ENCODE data around the gene PPIL4. TPM values are rescaled to one million over a fixed set of nuclear protein-coding genes. Genes with fewer than 3 reads are reported as not detected.
"Not testable (repeated sequence)": the region's sequence is repeated elsewhere in the genome, so short reads cannot be mapped to it uniquely, and the experiment has no call there.

The PPIL4 gene
- total RNA-seq, 2 experiments from 2014 or later = 21.5 to 23.6 TPM

DNA sequence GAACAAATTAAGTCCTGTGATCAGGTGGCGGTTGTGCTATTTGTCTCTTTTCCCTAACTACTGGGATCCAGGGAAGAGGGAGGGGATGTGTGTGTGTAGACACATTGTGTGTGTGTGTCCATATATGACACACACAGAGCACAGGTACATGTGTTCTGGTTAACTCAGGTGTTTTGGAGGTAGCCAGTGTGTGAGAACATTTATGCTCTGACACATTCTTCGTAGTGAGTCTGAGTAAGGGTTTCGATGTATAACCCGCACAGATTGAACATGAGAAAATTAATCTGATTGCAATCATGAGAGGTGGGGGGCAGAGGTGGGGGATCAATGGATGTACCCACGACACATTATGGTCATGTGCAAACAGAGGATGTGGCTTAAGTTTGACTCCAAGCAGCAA is 73.6 kb downstream of the PPIL4 start:
- Mint-ChIP-seq H3K27me3 (no peaks in the 10 kb centered on the region), H3K36me3 (peaks cover 83% of the 10 kb centered on the region), H3K4me1 (ENCODE audit: low read depth) (peaks cover 83% of the 10 kb centered on the region), H3K4me3 (peak overlapping the region; percentile 48), H3K9me3 (no peaks in the 10 kb centered on the region), H3K27ac (peak overlapping the region; percentile 67)
- DNase-seq = no peak
- POLR2A ChIA-PET = no interaction called here
- intact Hi-C loops (cut with micrococcal nuclease) = no loop called here
- CTCF ChIA-PET = interaction anchor here (0.7 to 3.3 kb wide), 2 partner anchors 21 to 45 kb away, joined by 3 to 35 read pairs; no protein-coding TSS in a partner anchor

- H3K36me3 Mint-ChIP-seq = peaks cover 82% of the 10 kb centered on the region
- H3K27ac Mint-ChIP-seq = peak overlapping the region; percentile 67
- DNase-seq = no peak
- ChIA-PET CTCF (interaction anchor here (0.7 kb wide), 1 partner anchor 21 kb away, joined by 3 read pairs; no protein-coding TSS in a partner anchor), POLR2A (no interaction called here)
- intact Hi-C loops (cut with micrococcal nuclease) = no loop called here
- no peaks in the 10 kb centered on the region for H3K27me3 Mint-ChIP-seq
- H3K9me3 Mint-ChIP-seq = no peaks in the 10 kb centered on the region
- no peak overlapping the region for H3K4me3 Mint-ChIP-seq
- H3K4me1 Mint-ChIP-seq (ENCODE audit: low read depth) = peaks cover 82% of the 10 kb centered on the region
These were observed 74.0 kb downstream of the PPIL4 start for GRCh38 chr6:149471801-149472200.

- Mint-ChIP-seq H3K4me1 (ENCODE audit: low read depth) (peaks cover 81% of the 10 kb centered on the region), H3K27ac (no peak overlapping the region), H3K36me3 (peaks cover 80% of the 10 kb centered on the region), H3K4me3 (no peak overlapping the region), H3K27me3 (no peaks in the 10 kb centered on the region), H3K9me3 (no peaks in the 10 kb centered on the region)
- intact Hi-C loops (cut with micrococcal nuclease) = no loop called here
- ChIA-PET CTCF (no interaction called here), POLR2A (no interaction called here)
- DNase-seq = no peak
These were observed 74.9 kb downstream of the PPIL4 start for GRCh38 chr6:149470948-149471347.

DNA sequence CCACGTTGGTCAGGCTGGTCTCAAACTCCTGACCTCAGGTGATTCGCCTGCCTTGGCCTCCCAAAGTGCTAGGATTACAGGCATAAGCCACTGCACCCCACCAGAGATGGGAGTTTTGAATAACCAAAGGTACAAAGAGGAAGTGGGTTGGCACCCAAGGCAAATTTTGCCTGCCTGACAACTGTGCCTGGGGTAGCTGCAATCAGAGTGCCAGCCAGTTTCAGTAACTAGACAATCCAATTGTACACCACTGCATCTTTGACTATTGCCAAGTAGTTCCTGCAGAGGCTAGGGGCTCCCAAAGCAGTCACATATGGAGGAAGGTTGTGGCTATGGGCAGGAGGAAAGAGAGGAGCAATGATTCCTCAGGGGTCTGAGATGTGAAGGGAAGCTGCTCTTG is 77.7 kb downstream of the PPIL4 start:
- peaks cover 81% of the 10 kb centered on the region for H3K4me1 Mint-ChIP-seq (ENCODE audit: low read depth)
- peaks cover 83% of the 10 kb centered on the region for H3K36me3 Mint-ChIP-seq
- H3K27ac Mint-ChIP-seq = peak overlapping the region; percentile 74
- POLR2A ChIA-PET = no interaction called here
- intact Hi-C loops (cut with micrococcal nuclease) = loop anchor here (10.0 kb wide), 1 partner anchor 47 kb away; no protein-coding TSS in a partner anchor
- CTCF ChIA-PET = interaction anchor here (1.0 to 2.7 kb wide), 2 partner anchors 37 to 49 kb away, joined by 3 to 12 read pairs; no protein-coding TSS in a partner anchor
- H3K4me3 Mint-ChIP-seq = peak overlapping the region; percentile 27
- H3K27me3 Mint-ChIP-seq = no peaks in the 10 kb centered on the region
- H3K9me3 Mint-ChIP-seq = no peaks in the 10 kb centered on the region
- no peak for DNase-seq

DNA sequence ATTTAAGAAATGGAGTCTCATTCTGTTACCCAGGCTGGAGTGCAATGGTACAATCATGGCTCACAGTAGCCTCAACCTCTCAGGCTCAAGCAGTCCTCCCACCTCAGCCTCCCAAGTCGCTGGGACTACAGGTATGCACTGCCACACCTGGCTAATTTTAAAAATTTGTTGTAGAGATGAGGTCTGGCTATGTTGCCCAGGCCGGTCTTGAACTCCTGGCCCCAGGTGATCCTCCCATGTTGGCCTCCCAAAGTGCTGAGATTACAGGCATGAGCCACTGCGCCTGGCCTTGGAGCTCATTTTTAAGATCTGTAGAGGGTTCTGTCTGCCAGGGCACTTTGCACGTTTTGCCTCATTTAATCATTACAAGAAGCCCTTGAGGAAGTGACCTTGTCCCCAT is 78.6 kb downstream of the PPIL4 start:
- peak overlapping the region; percentile 42 for H3K27ac Mint-ChIP-seq

GRCh38 chr6:149464411-149464810 is 81.4 kb downstream of the PPIL4 start:
- peaks cover 63% of the 10 kb centered on the region for H3K4me1 Mint-ChIP-seq (ENCODE audit: low read depth)
- DNase-seq = no peak
- no peaks in the 10 kb centered on the region for H3K27me3 Mint-ChIP-seq
- POLR2A ChIA-PET = no interaction called here
- no peaks in the 10 kb centered on the region for H3K9me3 Mint-ChIP-seq
- H3K4me3 Mint-ChIP-seq = no peak overlapping the region
- peaks cover 82% of the 10 kb centered on the region for H3K36me3 Mint-ChIP-seq
- intact Hi-C loops (cut with micrococcal nuclease) = loop anchor here (10.0 kb wide), 1 partner anchor 50 kb away; no protein-coding TSS in a partner anchor
- H3K27ac Mint-ChIP-seq = peak overlapping the region; percentile 51
- CTCF ChIA-PET = interaction anchor here (0.7 to 1.1 kb wide), 3 partner anchors 33 to 51 kb away, joined by 3 read pairs; no protein-coding TSS in a partner anchor

More for the DNA sequence above, 78.6 kb downstream of the PPIL4 start:
- H3K4me3 Mint-ChIP-seq = no peak overlapping the region
- CTCF ChIA-PET = interaction anchor here (1.0 to 2.7 kb wide), 2 partner anchors 36 to 50 kb away, joined by 3 to 12 read pairs; no protein-coding TSS in a partner anchor
- H3K27me3 Mint-ChIP-seq = no peaks in the 10 kb centered on the region
- intact Hi-C loops (cut with micrococcal nuclease) = loop anchor here (10.0 kb wide), 1 partner anchor 48 kb away; no protein-coding TSS in a partner anchor
- no peak for DNase-seq
- H3K36me3 Mint-ChIP-seq = peaks cover 83% of the 10 kb centered on the region
- POLR2A ChIA-PET = interaction anchor here (0.6 to 1.3 kb wide), 2 partner anchors 9 to 12 kb away, joined by 3 to 5 read pairs; no protein-coding TSS in a partner anchor
- peaks cover 79% of the 10 kb centered on the region for H3K4me1 Mint-ChIP-seq (ENCODE audit: low read depth)
- H3K9me3 Mint-ChIP-seq = no peaks in the 10 kb centered on the region

GRCh38 chr6:149463781-149464180 is 82.1 kb downstream of the PPIL4 start:
- H3K4me1 Mint-ChIP-seq (ENCODE audit: low read depth) = peaks cover 64% of the 10 kb centered on the region
- CTCF ChIA-PET = interaction anchor here (0.7 to 1.1 kb wide), 4 partner anchors 32 to 53 kb away, joined by 3 to 4 read pairs (median 3); no protein-coding TSS in a partner anchor
- intact Hi-C loops (cut with micrococcal nuclease) = loop anchor here (10.0 kb wide), 1 partner anchor 51 kb away; no protein-coding TSS in a partner anchor
- no peaks in the 10 kb centered on the region for H3K27me3 Mint-ChIP-seq
- H3K4me3 Mint-ChIP-seq = no peak overlapping the region
- DNase-seq = no peak
- H3K9me3 Mint-ChIP-seq = no peaks in the 10 kb centered on the region
- peaks cover 83% of the 10 kb centered on the region for H3K36me3 Mint-ChIP-seq
- POLR2A ChIA-PET = no interaction called here
- H3K27ac Mint-ChIP-seq = peak overlapping the region; percentile 0

DNA sequence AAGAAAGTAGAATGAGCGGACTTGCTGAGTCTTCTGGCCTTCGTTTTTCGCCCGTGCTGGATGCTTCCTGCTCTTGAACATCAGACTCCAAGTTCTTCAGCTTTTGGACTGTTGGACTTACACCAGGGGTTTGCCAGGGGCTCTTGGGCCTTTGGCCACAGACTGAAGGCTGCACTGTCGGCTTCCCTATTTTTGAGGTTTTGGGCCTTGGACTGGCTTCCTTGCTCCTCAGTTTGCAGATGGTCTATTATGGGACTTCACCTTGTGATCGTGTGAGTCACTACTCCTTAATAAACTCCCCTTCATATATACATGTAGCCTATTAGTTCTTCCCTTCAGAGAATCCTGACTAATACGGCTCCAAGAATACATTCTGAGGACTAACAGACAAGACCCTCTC is 83.1 kb downstream of the PPIL4 start:
- DNase-seq, H3K9me3 Mint-ChIP-seq, CTCF ChIA-PET, H3K4me3 Mint-ChIP-seq, H3K27me3 Mint-ChIP-seq, H3K27ac Mint-ChIP-seq: not testable (repeated sequence)
- POLR2A ChIA-PET = interaction anchor here (0.6 kb wide), 1 partner anchor 239 kb away, joined by 3 read pairs; no protein-coding TSS in a partner anchor
- Mint-ChIP-seq H3K36me3 (peaks cover 84% of the 10 kb centered on the region), H3K4me1 (ENCODE audit: low read depth) (peaks cover 63% of the 10 kb centered on the region)
- intact Hi-C loops (cut with micrococcal nuclease) = loop anchor here (10.0 kb wide), 1 partner anchor 52 kb away; no protein-coding TSS in a partner anchor

- intact Hi-C loops (cut with micrococcal nuclease) = loop anchor here (10.0 kb wide), 1 partner anchor 53 kb away; no protein-coding TSS in a partner anchor
- Mint-ChIP-seq H3K4me1 (ENCODE audit: low read depth) (peaks cover 55% of the 10 kb centered on the region), H3K27me3 (no peaks in the 10 kb centered on the region), H3K27ac (no peak overlapping the region), H3K36me3 (peaks cover 85% of the 10 kb centered on the region), H3K4me3 (no peak overlapping the region), H3K9me3 (no peaks in the 10 kb centered on the region)
- ChIA-PET CTCF (interaction anchor here (0.6 to 2.2 kb wide), 2 partner anchors 15 to 55 kb away, joined by 3 to 7 read pairs; no protein-coding TSS in a partner anchor), POLR2A (no interaction called here)
- DNase-seq = no peak
These were observed 84.2 kb downstream of the PPIL4 start for GRCh38 chr6:149461670-149462069.

GRCh38 chr6:149460249-149460648 is 85.6 kb downstream of the PPIL4 start:
- H3K27ac Mint-ChIP-seq, H3K9me3 Mint-ChIP-seq, POLR2A ChIA-PET, H3K4me3 Mint-ChIP-seq, H3K27me3 Mint-ChIP-seq, DNase-seq: not testable (repeated sequence)
- H3K4me1 Mint-ChIP-seq (ENCODE audit: low read depth) = peaks cover 46% of the 10 kb centered on the region
- CTCF ChIA-PET = interaction anchor here (2.2 kb wide), 1 partner anchor 57 kb away, joined by 7 read pairs; no protein-coding TSS in a partner anchor
- intact Hi-C loops (cut with micrococcal nuclease) = loop anchor here (10.0 kb wide), 1 partner anchor 55 kb away; no protein-coding TSS in a partner anchor
- H3K36me3 Mint-ChIP-seq = peaks cover 80% of the 10 kb centered on the region

- CTCF ChIA-PET = interaction anchor here (2.2 kb wide), 1 partner anchor 57 kb away, joined by 7 read pairs; no protein-coding TSS in a partner anchor
- intact Hi-C loops (cut with micrococcal nuclease) = loop anchor here (10.0 kb wide), 1 partner anchor 55 kb away; no protein-coding TSS in a partner anchor
- POLR2A ChIA-PET = no interaction called here
- H3K36me3 Mint-ChIP-seq = peaks cover 83% of the 10 kb centered on the region
- H3K9me3 Mint-ChIP-seq = no peaks in the 10 kb centered on the region
- peaks cover 43% of the 10 kb centered on the region for H3K4me1 Mint-ChIP-seq (ENCODE audit: low read depth)
- H3K27ac Mint-ChIP-seq = no peak overlapping the region
- H3K27me3 Mint-ChIP-seq = no peaks in the 10 kb centered on the region
- DNase-seq = no peak
- no peak overlapping the region for H3K4me3 Mint-ChIP-seq
These were observed 86.1 kb downstream of the PPIL4 start for GRCh38 chr6:149459761-149460160.

DNA sequence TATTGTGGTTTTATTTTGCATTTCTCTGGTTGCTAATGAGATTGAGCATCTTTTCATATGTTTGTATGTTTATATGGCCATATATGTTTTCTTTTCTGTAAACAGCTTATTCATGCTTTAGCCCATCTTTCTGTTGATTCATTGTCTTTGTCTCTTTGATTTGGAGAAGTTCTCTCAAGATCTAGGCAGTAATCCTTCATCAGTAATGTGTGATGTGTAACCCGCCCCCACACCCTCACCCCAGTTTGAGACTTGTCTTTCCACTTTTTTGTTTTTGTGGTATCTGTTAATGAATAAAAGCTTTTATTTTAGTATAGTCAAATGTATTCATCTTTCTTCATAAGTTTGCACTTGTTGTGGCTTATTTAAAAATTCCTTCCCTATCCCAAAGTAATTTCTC is 87.0 kb downstream of the PPIL4 start:
- no peak for DNase-seq
- Mint-ChIP-seq H3K9me3 (no peaks in the 10 kb centered on the region), H3K4me3 (no peak overlapping the region), H3K36me3 (peaks cover 77% of the 10 kb centered on the region), H3K4me1 (ENCODE audit: low read depth) (peaks cover 33% of the 10 kb centered on the region), H3K27me3 (no peaks in the 10 kb centered on the region), H3K27ac (peak overlapping the region; percentile 47)
- intact Hi-C loops (cut with micrococcal nuclease) = no loop called here
- POLR2A ChIA-PET = interaction anchor here (0.7 kb wide), 1 partner anchor 25 kb away, joined by 3 read pairs; no protein-coding TSS in a partner anchor
- CTCF ChIA-PET = interaction anchor here (1.2 to 2.2 kb wide), 2 partner anchors 27 to 58 kb away, joined by 7 read pairs; no protein-coding TSS in a partner anchor
